ENCODE results near the gene STT3B.

GRCh38 chr3:31516757-31517156 lies 16.0 kb upstream of the STT3B start:
- TF ChIP-seq, protein P1, sequence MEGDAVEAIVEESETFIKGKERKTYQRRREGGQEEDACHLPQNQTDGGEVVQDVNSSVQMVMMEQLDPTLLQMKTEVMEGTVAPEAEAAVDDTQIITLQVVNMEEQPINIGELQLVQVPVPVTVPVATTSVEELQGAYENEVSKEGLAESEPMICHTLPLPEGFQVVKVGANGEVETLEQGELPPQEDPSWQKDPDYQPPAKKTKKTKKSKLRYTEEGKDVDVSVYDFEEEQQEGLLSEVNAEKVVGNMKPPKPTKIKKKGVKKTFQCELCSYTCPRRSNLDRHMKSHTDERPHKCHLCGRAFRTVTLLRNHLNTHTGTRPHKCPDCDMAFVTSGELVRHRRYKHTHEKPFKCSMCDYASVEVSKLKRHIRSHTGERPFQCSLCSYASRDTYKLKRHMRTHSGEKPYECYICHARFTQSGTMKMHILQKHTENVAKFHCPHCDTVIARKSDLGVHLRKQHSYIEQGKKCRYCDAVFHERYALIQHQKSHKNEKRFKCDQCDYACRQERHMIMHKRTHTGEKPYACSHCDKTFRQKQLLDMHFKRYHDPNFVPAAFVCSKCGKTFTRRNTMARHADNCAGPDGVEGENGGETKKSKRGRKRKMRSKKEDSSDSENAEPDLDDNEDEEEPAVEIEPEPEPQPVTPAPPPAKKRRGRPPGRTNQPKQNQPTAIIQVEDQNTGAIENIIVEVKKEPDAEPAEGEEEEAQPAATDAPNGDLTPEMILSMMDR (IDR thresholded peaks at IDR 0.05 in 4 of 5, conservative IDR thresholded peaks at IDR 0.05 in 1 of 5) = no peak
- no peak for TF ChIP-seq POLR2A (IDR thresholded peaks at IDR 0.05)
